Activated T-helper 1 cell treated with Interleukin-2 at 50 U/mL for 16 hours (primary cell): ENCODE results near the gene KDM4C.

ENCODE experiments used
- DNase-seq: peaks from one replicate; pipeline ENCODE4 v3.0.0-alpha.2; 2020; ENCODE audit warnings: low read depth

The KDM4C gene

DNA sequence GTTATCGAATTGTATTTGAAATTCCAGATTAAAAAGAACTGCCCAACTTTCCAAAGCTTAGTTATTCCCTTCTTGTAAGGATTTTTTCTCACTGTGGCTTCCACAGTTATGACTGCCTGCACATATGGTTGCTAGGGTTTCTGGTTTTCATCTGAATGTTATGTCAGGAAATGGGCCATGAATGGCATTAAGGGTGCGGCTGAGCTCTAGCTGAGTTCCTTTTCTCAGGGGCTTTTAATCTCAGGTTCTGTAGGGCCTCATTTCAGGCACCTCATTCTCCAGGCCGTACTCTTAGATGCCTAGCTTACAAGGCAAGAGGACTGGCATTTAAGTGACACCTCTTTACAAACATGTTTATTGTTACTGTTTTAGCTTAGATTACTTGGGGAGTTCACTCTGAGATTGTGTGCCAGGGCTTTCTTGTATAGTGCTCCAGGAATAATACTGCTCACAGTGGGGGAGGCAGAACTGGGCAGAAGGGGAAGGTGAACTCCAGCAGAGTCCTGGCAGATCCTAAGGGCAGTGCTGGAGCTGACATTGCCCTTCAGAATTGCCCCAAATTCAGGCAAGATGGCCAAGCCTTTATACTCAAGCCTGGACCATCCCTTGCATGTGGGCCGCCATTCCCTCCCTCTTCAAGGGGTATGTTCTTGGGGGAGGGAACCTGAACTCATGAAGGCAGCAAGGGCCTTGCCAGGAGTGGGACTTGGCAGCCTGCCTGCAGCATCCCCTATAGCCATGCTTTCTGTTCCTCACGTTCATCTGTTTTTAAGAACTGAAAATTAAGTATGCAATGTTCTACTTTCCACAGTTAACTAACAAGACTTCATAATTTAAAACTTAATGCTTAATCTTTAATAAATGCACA lies 111.5 kb downstream of the KDM4C start:
- DNase-seq = no peak

DNA sequence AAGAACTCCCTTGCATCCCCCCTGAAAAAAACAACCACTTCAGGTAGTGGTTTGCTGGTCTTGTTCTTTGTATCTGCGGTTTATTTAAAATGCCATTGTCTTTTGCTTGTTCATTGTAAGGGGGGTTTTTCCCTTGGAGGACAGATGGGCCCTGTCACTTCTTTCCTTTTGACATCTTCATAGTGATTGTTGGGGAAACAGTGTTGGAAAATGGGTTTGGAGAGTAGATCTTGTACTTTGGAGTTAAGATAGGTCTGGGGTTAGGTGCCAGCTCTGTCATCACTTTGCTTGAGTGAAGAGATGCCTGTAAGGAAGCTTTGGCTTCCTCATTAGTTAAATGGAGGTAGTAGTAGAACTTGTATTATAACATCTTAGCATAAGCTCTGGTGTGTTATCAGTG lies 112.4 kb downstream of the KDM4C start:
- DNase-seq = no peak

DNA sequence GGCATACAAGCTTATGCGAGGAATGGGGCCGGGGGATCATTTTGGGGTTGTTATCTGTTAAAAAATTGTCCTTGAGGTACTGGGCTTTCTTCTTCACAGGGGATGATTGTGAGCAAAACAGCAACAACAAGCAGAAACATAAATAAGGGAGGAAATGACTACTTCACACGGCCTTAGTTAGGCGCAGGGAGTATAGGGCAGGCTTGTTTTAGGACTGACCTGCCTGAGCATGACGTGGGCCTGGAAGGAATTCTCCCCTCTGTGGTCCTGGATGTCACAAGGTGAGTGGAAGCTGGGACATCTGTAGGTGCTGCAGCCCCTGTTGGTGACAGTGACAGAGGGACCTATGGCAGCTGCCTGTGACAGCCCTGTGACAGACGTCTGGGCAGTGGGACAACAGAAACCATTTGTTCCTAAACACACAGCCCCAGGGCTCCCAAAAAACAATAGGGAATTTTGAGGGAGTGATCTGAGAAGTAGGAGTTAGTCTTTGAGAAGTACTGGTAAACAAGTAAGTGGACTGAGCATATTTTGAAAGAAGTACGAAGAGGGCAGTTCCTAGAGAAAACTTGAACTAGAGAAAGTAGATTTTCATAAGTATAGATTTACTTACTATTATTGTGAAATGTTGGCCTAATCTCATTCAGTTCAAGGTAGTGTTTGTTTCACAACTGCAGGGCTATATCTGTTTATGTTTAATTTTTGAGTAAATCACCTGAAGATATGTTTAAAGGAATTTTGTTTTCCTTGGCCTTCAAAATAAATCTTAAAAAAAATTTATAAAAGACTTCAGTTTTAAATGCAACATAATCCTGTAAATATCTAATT lies 113.1 kb downstream of the KDM4C start:
- DNase-seq = no peak

DNA sequence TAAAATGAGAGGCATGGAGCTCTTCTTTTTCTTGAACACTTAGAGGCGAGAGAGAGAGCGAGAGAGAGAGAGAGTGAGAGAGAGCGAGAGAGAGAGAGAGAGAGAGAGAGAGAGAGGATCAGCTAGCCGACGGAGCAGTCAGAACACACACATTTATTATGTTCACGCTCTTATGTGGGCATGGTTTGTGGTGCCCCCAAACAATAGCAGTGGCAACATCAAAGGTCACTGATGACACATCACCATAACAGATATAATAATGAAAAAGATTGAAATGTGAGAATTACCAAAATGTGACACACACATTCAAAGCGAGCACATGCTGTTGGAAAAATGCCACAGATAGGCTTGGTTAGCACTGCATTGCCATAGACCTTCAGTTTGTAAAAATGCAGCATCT lies 116.1 kb downstream of the KDM4C start:
- DNase-seq = no peak

DNA sequence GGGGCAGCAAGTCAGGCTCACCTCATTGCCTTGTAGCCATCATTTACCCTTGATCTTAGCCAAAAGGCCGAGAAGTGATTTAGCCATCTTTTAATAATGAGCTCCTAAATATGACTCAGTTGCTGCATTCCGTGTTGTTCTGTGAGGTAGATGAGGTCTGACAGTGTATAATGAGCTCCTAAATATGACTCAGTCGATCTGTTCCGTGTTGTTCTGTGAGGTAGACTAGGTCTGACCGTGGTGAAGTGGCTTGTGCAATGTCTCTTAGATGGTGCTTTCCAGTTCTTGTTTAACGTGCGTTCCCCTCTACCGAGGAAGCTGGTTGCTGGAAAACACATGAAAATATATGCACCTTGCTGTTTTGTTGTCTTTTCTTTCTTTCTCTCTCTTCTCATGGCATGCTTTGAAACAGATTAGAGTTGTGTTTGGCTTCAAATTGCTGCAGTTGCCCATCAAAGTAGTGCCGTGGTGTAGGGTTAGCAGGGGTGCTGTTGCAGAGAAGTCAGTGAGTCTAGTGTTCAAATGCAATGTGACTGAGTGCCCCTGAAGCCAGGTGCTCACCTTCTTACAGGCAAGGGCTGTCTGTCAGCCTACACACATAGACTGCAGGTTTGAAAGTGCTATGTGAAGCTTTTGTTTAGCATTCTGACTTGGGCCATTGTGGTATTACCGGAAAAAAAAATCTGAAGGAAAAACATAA lies 118.6 kb downstream of the KDM4C start:
- no peak for DNase-seq

DNA sequence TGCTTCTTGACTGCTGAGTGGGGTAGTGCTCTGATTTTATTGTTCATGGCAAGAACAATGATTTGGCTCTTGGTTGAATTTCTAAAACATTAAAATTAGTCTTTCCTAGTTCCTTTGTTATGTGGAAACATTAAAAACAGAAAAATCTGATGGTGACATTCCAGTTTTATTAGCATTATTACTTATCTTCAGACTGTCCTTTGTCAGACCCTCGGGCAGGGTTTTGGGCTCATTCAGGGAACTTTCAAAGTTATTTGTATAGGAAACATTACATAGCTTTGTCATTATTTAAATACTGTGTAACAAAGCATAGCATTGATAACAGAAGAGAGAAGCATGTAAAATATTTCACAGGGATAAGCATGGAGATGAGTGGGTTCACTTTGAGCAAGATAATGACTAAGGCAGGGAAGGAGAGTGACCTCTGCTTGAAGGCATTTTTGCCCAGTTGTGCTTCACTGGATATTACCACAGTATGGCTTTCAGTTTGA lies 119.9 kb downstream of the KDM4C start:
- DNase-seq = no peak

DNA sequence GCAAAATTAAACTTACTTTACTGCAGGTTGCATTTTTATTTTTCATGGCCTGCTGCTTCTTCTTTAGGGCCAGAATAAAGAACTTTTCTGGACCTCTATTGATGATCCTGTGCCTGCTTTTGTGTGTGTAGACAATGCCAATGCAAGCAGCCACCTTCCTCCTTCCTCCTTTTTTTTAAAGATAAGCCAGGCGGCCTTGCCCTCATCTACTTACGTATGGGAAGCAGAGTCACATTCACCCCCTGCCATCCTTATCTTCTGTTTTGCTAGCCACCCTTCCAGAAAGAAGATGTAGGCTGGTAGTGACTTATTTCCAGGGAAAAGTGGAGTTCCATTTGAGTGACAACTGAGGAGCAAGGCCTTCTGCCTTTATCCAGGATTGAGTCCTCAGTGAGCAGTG lies 122.9 kb downstream of the KDM4C start:
- DNase-seq = no peak

DNA sequence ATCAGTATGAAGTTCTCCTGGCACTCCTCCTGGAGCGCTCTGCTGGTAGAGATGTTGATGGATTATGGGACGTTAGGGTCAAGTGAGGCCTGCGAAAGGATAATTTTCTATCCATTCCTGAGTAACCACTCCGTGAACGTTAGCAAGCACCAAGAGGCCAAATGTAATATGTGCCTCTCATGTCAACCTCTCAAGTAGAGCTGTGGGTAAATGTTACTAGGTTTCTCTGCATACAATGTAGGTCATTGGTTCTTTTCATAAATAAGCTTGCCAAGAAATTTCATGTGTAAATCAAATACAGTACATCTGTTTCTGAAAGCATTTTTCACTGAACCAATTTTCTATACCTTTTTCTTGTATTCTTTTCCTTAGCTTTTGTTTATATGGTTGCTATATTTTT lies 126.3 kb downstream of the KDM4C start:
- no peak for DNase-seq

DNA sequence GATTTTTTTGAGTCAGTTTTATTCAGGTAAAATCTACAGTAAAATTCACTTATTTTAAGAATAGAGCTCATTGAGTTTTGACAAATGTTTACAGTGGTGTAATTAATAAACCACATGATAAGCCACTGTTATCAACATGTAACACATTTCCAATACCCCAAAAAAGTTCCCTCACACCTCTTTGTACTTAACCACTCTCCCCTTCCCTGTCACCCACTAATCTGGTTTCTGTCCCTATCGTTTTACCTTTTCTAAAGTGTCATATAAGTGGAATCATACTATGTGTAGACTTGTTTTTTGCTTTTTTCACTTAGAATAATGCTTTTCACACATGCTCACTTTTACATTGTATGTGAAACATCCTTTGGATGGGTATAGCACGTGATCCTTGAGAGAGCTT lies 127.2 kb downstream of the KDM4C start:
- no peak for DNase-seq

DNA sequence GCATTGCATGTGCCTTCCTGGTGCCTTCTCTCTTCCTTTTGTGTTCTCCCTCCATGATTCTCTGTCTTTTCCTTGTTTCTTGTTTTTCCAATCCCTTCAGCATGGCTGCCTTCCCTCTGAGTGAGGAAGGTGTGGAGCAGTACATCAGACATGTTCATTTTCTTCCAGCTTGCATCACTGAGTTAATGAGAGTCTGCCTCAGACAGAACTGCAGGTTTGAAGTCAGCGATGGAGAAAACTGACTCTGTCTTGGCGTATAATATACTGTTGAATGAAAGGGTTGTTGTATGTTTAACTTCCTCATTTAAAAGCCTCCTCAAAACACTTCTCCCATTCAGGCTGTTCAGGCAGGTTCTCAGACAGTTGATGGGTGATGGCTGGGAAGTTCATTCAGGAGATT lies 129.3 kb downstream of the KDM4C start:
- no peak for DNase-seq

DNA sequence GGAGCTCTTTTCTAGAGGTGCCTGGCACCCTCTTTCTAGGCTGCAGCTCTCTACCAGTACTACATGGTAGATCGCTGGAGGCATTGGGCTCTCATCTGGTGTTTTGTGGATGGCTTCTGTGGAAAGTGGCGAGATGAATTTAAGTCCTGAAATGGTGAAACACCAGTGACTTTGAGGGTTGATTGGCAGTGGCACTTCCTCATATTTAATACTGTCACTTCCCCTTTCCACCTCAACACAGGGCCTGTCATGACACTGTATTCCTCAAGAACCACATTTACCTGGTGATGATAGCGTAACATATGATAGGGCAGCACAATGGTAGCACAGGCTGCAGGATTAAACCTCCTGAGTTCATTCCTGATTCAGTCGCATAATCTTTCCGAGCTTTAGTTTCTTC lies 132.1 kb downstream of the KDM4C start:
- no peak for DNase-seq

DNA sequence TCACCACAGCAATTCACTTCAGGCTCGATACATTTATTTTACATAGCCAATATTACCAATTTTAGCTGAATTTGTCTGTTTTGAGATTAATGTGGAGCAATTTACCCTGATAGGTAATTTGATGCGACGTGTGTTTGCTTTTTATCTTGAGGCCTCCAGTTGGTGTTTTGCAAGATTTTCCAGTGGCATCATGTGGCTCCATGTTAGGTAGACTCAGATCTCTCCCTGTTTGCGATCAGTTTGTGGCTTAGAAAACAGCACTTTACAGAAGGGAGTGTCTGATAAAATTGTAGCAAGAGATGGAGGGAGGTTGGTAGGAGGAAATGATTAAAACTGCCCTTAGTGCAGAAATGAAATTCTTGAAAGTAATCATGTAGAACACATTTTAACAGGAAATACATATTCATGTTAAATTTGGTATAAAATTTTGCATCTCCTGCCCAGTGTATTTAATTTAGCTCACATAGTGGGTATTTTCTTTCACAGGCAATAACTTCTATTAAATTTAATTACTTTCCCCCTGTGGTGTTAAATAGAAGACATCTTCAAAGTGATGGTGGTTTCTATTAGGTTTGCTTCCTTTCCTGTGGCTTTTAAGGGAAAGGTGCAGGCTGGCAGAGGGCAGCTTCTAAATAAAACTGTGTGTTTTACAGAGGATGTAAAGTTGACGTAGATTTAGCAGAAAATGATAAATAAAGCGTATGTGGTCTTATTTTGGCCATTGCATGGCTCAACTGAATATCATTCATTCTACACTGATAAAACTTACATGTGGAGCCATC lies 135.8 kb downstream of the KDM4C start:
- no peak for DNase-seq

DNA sequence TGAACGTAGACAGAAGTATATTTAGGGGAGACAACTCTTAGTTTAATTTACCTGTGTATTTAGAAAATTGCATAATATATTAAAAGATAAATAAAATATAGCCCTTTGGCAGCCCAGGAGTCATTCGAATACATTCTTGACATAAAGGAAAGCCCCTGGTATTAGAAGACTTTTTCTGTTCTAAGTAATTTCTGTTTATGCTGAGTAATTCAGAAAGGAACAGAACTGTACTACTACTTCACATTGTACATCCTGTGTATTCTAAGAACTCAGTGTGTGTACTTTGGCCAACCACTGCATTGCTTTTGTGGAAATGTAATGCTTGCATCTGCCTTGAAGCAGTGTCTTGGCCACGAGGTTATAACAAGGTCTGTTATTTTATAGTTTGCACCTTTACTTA lies 136.4 kb downstream of the KDM4C start:
- DNase-seq = no peak

DNA sequence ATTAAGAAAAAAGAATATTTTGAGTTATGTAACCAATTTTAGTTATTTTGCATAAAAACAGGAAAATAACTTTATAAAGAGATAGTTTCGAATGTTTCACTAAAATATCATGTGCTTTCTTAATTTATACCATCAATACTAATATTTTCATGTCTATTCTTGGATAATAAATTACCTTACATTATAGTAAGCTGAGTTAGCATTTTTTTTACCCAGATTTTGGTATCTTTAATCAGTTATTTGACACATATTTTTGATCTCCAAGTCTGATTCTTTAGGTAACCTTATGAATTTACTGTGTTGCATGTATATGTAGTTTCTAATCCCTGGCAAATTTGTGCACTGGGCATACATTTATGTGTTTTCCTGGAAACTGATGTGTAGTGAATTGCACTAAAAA lies 138.0 kb downstream of the KDM4C start:
- DNase-seq = no peak

DNA sequence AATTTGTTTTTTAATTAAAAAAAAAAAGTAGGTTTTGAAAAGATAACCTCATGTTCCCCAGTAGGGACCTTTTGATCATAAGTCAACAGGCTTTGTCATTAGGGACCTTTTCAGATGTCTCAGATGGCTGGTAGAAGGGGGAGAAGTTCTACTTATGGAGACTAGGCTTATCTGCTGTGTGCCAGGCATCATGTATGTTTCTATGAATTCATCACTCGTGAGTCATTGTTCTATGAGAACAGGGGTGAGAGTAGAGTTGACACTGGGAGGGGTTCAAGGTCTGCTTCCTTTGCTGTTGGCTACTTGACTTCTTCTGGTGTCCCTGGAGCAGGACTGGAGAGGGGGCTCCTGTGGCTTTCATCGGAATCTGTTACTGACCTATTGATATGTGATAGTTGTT lies 138.8 kb downstream of the KDM4C start:
- no peak for DNase-seq

DNA sequence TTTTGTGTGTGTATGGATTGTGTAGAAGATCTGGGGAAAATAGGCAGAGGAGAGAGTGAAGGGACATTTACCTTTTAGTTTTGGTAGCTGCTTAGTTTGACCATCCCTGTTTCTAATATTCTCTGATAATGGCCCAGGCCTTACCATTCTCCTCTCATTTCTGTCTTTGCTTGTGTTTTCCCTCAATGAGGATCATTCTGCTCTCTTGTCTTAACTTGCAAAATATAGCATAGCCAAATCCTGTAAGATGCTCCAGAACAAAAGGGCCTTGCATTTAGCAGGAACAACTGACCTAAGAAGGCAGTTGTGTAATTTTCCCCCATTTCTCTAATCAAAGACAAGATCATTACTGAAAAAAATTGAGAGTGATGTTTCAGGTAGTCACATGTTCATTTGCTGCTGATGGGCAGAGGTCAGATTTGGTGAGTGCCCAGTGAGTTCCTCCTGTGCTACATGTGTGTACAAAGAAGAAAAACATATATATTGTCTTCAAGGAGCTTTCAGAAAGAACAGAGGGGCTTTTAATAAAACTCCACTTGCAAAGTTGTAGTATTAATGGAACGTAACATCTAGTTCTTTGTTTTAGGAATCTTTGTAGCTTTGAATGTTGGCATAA lies 139.5 kb downstream of the KDM4C start:
- DNase-seq = no peak

DNA sequence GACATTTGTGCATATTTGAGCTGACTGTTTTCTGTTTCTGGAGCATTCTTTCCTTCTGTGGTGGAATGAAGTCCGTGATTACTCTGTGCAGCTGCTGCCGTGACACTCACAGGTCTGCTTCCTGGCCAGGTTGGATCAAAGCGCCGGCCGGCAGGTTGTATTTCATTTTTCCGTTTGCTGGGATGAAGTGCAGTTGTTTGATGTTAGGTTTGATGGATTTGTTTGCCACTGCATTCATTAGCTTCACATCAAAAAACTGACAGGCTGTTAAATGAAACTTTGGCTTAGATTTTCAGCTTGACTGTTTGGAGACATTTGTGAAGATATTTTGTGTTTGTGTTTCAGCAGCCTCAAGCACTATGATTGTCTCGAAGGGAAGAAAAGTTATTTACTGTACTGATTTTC lies 140.1 kb downstream of the KDM4C start:
- no peak for DNase-seq

DNA sequence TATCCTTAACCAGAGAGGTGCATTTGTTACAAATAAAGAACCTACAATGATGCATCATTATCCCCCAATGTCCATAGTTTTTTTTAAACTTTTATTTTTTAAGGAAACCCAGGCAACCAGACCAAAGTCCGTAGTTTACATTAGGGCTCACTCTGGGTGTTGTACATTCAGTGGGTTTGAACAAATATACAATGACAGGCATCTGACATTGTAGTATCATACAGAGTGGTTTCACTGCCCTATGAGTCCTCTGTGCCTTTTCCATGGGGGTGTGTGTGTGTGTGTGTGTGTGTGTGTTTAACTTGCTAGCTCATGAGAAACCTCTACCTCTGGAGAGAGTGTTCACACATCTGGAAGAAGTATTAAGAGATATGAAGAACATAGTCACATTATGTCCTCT lies 141.5 kb downstream of the KDM4C start:
- no peak for DNase-seq

DNA sequence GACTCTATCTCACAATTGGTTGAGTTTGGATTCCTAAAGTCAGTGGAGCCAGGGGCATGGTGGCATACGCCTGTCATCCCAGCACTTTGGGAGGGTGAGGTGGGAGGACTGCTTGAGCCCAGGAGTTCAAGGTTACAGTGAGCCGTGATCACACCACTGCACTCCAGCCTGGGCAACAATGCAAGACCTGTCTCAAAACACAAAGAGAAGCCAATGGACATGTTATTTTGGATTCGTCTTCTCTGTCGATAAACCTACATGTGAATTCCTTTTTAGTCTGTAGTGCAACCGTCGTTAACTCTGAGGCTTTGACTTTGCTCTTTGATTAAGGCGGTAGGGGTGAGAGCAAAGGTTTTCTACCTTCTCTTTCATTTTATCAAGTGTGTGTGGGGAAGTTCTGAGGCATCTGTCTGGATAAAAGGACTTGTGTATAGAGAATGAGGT lies 142.7 kb downstream of the KDM4C start:
- DNase-seq = no peak

DNA sequence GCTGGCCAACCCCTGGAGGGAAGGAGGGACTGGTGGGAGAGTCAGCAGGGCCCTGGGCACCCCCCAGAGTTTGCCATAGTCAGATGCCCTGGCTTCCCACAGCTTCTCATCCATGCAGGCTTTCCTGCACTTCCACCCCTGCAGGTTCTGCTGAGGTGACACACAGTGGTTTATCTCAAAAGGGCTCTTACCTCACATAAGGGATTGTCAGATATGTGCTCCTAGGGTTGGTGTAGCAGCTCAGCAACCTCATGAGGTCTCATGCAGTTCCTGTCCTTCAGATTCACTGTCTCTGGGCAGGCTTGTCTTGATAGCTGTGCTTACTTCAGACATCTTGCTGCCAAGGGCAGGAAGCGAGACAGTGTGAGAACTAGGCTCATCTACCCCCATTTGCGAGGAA lies 143.4 kb downstream of the KDM4C start:
- DNase-seq = no peak

DNA sequence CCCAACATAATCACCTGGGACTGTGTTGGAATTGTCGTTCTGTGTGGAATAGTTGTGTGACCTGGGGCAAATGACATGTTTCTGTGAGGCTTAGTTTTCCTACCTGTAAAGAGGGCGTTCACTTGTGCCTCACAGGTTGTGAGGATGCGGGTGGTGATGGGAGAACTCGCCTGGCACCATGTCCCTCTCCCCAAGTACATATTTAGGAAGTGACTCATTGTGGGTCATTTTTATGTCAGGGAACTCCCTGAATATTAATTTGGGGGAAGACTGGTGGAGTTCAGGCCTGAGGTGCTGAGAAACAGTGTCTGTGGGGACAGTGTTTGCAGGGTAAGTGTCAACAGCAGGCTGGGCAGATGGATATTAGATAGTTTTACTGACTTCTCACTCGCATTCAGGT lies 144.7 kb downstream of the KDM4C start:
- no peak for DNase-seq
